Muscle layer of colon (tissue), 2 donors: Measurements from ENCODE around the gene SCN9A.

ENCODE experiments used
- H3K27ac ChIP-seq: one replicate; pipeline ENCODE4 v1.7.0; 2013; ENCODE audit warnings: low read depth, mild to moderate bottlenecking, low read length, moderate library complexity
- H3K27me3 ChIP-seq, 2 donors: one replicate each; pipeline ENCODE4 v1.7.0; 2013; ENCODE audit warnings: low read length in 2 of 2, mild to moderate bottlenecking in 2 of 2; ENCODE audit not compliant: insufficient read depth in 2 of 2, control insufficient read depth in 1 of 2
- H3K36me3 ChIP-seq: one replicate; pipeline ENCODE4 v1.7.0; 2013; ENCODE audit warnings: mild to moderate bottlenecking, low read length; ENCODE audit not compliant: insufficient read depth
- H3K4me1 ChIP-seq: one replicate; pipeline ENCODE4 v1.7.0; 2013; ENCODE audit warnings: mild to moderate bottlenecking, low read length; ENCODE audit not compliant: insufficient read depth
- H3K4me3 ChIP-seq, 2 donors: one replicate each; pipeline ENCODE4 v1.7.0; 2013; ENCODE audit warnings: low read length in 2 of 2, low read depth in 1 of 2, mild to moderate bottlenecking in 1 of 2, moderate library complexity in 1 of 2
- H3K9ac ChIP-seq: one replicate; pipeline ENCODE4 v1.7.0; 2013; ENCODE audit warnings: low read length
- H3K9me3 ChIP-seq: one replicate; pipeline ENCODE4 v1.7.0; 2013; ENCODE audit warnings: mild to moderate bottlenecking, low read length
- donor health status: abdominal sarcoma.
- donor health status: Adenocarcinoma of cecum.

The SCN9A gene

DNA sequence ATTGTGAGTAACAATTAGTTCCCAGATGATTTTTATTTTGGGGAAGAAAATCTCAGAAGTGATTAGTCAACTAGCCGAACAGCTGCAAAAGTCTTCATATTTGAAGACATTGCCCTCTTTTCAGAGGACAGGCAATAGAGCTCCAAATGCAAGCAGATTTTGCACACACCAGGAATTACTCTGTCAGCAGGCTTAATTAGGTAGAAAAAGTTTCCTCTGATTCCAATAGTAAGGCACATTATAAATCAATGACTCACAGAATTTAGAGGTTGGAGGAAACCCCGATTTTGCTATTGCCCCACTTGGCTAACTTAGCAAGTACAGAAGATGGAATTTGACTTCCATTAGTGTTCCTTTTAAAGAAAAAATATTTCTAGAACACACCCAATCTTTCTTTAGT lies 217.2 kb downstream of the SCN9A start:
- H3K4me1 ChIP-seq: no peaks in the 10 kb centered on the region
- H3K36me3 ChIP-seq: no peaks in the 10 kb centered on the region
- no peak overlapping the region for H3K27ac ChIP-seq
- H3K9ac ChIP-seq: no peak overlapping the region
- H3K4me3 ChIP-seq: no peak overlapping the region
- H3K27me3 ChIP-seq: no peaks in the 10 kb centered on the region
- no peaks in the 10 kb centered on the region for H3K9me3 ChIP-seq

DNA sequence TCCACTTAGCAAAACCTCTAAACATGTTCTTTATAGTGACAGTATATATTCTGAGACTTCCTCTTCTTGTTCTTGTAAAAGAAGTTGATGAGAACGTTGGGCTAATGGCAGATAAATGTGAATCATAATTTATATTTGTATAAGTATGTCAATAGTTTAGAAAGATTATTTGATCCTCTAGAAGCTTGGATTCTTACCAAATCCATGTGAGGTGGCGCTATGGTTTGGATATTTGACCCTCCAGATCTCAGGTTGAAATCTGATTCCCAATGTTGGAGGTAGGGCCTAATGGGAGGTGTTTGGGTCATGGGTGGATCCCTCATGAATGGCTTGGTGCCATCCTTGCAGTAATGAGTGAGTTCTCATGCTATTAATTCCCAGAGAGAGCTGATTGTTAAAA lies 218.2 kb downstream of the SCN9A start:
- H3K27ac ChIP-seq: no peak overlapping the region
- H3K27me3 ChIP-seq: no peaks in the 10 kb centered on the region
- H3K9ac ChIP-seq: no peak overlapping the region
- no peak overlapping the region for H3K4me3 ChIP-seq
- no peaks in the 10 kb centered on the region for H3K36me3 ChIP-seq
- H3K4me1 ChIP-seq: no peaks in the 10 kb centered on the region
- H3K9me3 ChIP-seq: no peaks in the 10 kb centered on the region

DNA sequence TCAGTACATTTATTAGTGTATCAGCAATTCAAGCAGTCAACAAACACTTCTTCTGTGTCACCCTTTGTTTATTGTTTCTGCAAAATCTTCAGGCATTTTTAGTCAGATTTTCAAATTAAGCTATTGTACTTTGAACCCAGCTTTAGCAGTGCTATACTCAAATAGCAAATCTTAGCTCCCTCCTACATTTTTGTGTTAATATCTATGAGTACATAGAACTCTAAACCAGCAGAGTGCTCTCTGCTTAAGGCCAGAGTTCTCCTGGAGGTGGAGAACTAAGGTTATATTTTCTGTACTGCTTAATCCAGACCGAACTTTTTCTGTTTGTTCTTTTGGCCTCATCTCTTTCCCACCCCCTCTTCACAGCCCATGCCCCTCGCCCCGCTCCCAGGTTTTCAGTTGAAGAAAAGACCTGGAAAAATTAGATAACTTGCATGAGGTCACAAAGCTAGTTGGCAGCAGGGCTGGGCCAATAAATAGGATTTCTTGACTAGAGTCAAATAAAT lies 218.7 kb downstream of the SCN9A start:
- no peaks in the 10 kb centered on the region for H3K27me3 ChIP-seq
- no peaks in the 10 kb centered on the region for H3K9me3 ChIP-seq
- no peaks in the 10 kb centered on the region for H3K36me3 ChIP-seq
- H3K4me1 ChIP-seq: no peaks in the 10 kb centered on the region
- H3K27ac ChIP-seq: no peak overlapping the region
- H3K4me3 ChIP-seq: no peak overlapping the region
- no peak overlapping the region for H3K9ac ChIP-seq

DNA sequence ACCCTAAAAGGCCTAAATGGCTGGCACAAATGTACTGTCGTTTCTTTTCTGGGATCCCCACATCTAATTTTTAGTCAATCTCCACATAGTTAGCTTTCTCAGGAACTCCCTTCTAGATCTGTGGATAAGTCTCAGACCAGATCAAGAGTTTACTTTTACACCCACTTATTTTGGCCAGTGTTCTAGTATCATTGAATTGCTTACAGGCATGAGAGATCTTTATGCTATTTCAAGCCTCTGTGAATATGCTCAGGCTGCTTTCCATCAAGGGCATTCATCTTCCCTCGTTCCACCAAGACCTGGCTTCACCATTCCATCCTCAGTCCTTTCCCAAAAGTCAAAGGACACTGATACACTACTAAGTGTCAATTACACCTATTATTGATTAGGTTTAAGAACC lies 220.2 kb downstream of the SCN9A start:
- no peaks in the 10 kb centered on the region for H3K36me3 ChIP-seq
- H3K27me3 ChIP-seq: no peaks in the 10 kb centered on the region
- H3K9ac ChIP-seq: no peak overlapping the region
- H3K27ac ChIP-seq: no peak overlapping the region
- no peaks in the 10 kb centered on the region for H3K9me3 ChIP-seq
- H3K4me3 ChIP-seq: no peak overlapping the region
- H3K4me1 ChIP-seq: no peaks in the 10 kb centered on the region

DNA sequence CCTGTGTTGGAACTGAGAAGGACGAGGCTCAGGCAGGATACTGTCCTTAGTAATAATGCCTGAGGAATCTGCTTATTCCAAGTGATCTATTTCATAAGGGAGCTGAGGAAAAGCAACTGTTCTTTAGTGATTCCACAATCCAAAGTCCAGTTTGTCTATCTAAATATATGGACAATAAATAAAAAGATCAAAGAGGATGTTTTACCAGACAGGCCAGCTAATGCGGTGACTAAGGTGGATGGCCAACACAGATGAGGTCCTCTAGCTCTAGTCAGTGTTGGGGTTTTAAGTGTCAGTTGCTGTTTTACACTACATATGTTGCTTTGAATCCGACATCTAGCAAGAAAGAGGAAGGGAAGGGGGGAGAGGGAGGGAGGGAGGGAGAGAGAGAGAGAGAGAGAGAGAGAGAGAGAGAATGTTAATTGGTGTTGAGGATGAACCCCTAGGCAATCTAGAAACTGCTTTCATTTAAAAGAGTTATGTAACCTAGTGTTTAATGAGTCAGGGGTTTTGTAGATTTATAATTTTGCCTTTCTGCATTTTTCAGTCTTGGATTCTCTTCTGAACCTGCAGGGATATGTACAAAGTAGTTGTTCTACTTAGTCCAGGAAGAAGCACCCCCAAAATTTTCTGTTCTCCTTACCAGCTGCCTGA lies 220.9 kb downstream of the SCN9A start:
- H3K4me3 ChIP-seq: no peak overlapping the region
- no peaks in the 10 kb centered on the region for H3K9me3 ChIP-seq
- H3K36me3 ChIP-seq: no peaks in the 10 kb centered on the region
- no peak overlapping the region for H3K27ac ChIP-seq
- no peak overlapping the region for H3K9ac ChIP-seq
- no peaks in the 10 kb centered on the region for H3K27me3 ChIP-seq
- H3K4me1 ChIP-seq: no peaks in the 10 kb centered on the region

DNA sequence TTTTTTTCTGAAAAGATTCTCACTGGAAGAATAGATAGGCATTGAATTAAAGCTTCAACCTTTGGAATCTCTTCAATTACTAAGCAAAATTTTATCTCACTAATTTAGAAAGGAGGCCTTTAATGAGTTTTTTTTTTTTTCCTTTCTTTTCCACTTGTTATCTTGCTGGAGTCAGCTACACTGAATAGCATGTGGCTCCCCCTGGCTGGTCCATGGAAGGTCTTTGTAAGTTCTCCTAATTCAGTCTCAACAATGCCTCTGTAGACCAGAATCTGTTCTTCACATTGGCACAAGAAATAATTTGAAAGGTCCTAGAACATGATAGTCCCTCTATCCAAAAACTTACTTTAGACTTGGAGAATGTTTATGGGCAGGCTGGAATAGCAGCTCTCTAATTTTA lies 223.7 kb downstream of the SCN9A start:
- Histone ChIP-seq H3K27ac (no peak overlapping the region), H3K27me3 (no peaks in the 10 kb centered on the region), H3K4me3 (no peak overlapping the region), H3K36me3 (no peaks in the 10 kb centered on the region), H3K4me1 (peaks cover 6% of the 10 kb centered on the region), H3K9me3 (no peaks in the 10 kb centered on the region), H3K9ac (no peak overlapping the region)

DNA sequence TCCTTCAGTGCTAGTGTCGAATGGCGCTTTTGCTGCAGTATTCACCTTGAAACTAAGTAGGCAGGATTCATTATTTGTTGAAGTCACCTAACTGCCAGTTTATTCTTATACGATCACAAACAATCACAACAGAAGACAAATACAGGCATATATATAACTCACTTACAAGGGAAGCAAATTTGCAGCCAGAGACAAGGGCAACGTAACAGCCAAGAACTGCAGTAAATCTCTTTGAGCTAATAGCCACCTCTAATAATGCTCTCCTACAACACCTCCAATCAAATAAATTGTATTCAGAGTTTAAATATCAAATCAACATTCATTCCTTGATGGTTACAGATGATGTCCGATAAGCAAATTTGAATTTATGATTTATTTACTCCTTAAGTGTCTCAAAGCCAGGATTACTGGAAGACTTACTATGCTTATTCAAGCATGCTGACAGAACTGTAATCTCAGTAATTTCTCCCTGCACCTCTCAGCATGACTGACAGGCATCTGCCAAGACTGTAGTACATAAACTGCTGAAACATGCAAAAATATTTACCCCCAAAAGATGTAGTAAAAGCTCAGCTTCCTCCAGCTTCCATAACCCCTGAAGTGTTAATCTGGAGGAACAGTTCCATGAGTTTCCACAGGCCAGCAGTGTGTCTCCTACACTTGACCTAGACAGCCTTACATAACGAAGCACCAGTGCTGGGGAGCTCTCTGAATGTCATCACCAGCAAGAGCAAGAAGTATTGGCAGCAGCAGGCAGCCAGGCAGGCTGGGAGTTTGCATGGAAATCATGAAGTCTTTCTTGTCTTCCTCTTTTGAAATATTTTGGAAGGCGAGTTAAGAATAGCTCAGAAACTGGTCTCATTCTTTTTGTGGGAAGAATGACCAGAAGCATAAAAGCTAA lies 227.0 kb downstream of the SCN9A start:
- Histone ChIP-seq H3K9me3 (no peaks in the 10 kb centered on the region), H3K27me3 (no peaks in the 10 kb centered on the region), H3K4me3 (no peak overlapping the region), H3K27ac (no peak overlapping the region), H3K9ac (no peak overlapping the region), H3K4me1 (peaks cover 6% of the 10 kb centered on the region), H3K36me3 (no peaks in the 10 kb centered on the region)

DNA sequence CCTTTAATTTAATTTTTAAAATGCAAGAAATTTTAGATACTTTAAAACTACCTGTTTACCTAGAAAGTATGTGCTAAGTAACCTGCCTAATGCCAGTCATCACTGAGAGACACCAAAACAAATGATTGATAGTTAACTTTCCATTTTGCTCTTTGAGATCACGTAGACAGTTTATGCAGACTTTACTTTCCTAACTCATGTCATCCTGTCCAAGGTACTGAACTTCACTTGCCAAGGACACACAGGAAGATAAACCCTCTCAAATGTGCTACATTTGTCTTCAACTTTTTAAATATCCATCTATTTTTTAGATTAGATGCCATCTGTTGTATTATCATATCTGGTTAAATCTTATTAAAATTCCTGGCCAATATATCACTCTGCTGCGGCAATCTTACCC lies 227.9 kb downstream of the SCN9A start:
- no peak overlapping the region for H3K4me3 ChIP-seq
- H3K4me1 ChIP-seq: peaks cover 6% of the 10 kb centered on the region
- H3K9ac ChIP-seq: no peak overlapping the region
- H3K9me3 ChIP-seq: no peaks in the 10 kb centered on the region
- H3K36me3 ChIP-seq: no peaks in the 10 kb centered on the region
- no peak overlapping the region for H3K27ac ChIP-seq
- no peaks in the 10 kb centered on the region for H3K27me3 ChIP-seq
